Measurements from ENCODE around the gene JAG1.

Gene JAG1

GRCh38 chr20:10701607-10702006, 27.8 kb upstream of the JAG1 start:
- DNase-seq (ENCODE audit: low read depth): no peak
- no peak overlapping the region for H3K4me3 ChIP-seq (ENCODE audit: low read depth, low read length)
- TF ChIP-seq CTCF (IDR thresholded peaks at IDR 0.05; ENCODE audit: insufficient read depth, low read depth, low read length, missing control alignments): no peak

GRCh38 chr20:10699941-10700340, 26.1 kb upstream of the JAG1 start:
- H3K4me3 ChIP-seq (ENCODE audit: low read depth, low read length): no peak overlapping the region
- no peak for DNase-seq (ENCODE audit: low read depth)
- no peak for TF ChIP-seq CTCF (IDR thresholded peaks at IDR 0.05; ENCODE audit: insufficient read depth, low read depth, low read length, missing control alignments)

- no peak overlapping the region for H3K4me3 ChIP-seq (ENCODE audit: low read depth, low read length)
- no peak for TF ChIP-seq CTCF (IDR thresholded peaks at IDR 0.05; ENCODE audit: insufficient read depth, low read depth, low read length, missing control alignments)
- DNase-seq (ENCODE audit: low read depth): no peak
Observed at GRCh38 chr20:10699489-10699888, 25.7 kb upstream of the JAG1 start.

- TF ChIP-seq CTCF (IDR thresholded peaks at IDR 0.05; ENCODE audit: insufficient read depth, low read depth, low read length, missing control alignments): peak; percentile 72
- DNase-seq (ENCODE audit: low read depth): peak; percentile 62
- no peak overlapping the region for H3K4me3 ChIP-seq (ENCODE audit: low read depth, low read length)
Observed at GRCh38 chr20:10696650-10697049, 22.9 kb upstream of the JAG1 start.

- no peak for TF ChIP-seq CTCF (IDR thresholded peaks at IDR 0.05; ENCODE audit: insufficient read depth, low read depth, low read length, missing control alignments)
- no peak for DNase-seq (ENCODE audit: low read depth)
- H3K4me3 ChIP-seq (ENCODE audit: low read depth, low read length): no peak overlapping the region
Observed at GRCh38 chr20:10689385-10689784, 15.6 kb upstream of the JAG1 start.

GRCh38 chr20:10687895-10688294, 14.1 kb upstream of the JAG1 start:
- TF ChIP-seq CTCF (IDR thresholded peaks at IDR 0.05; ENCODE audit: insufficient read depth, low read depth, low read length, missing control alignments): no peak
- DNase-seq (ENCODE audit: low read depth): no peak
- H3K4me3 ChIP-seq (ENCODE audit: low read depth, low read length): no peak overlapping the region

- no peak for TF ChIP-seq CTCF (IDR thresholded peaks at IDR 0.05; ENCODE audit: insufficient read depth, low read depth, low read length, missing control alignments)
- H3K4me3 ChIP-seq (ENCODE audit: low read depth, low read length): no peak overlapping the region
Observed at GRCh38 chr20:10686356-10687133, 12.7 kb upstream of the JAG1 start.

More at GRCh38 chr20:10686356-10687133, 12.7 kb upstream of the JAG1 start:
- no peak for DNase-seq (ENCODE audit: low read depth)
